GM19328 (cell line): ENCODE measurements around the gene AGBL5.

Experiments used
- ATAC-seq: cut with Tn5 transposase; IDR thresholded peaks from one replicate; pipeline ENCODE4 v1.9.1; 2021; ENCODE audit warnings: mild to moderate bottlenecking, moderate library complexity; ENCODE audit not compliant: unreplicated experiment

AGBL5 gene

GRCh38 chr2:27086724-27087593 lies 35.5 kb downstream of the AGBL5 start, which contains the start of gene KHK:
TSS of gene KHK (plus strand) at chr2:27086772. CDS start at chr2:27087260, 488 bp downstream.
- ATAC-seq, result peak; percentile 9

GRCh38 chr2:27087823-27088410 lies 36.4 kb downstream of the AGBL5 start:
- no peak for ATAC-seq

GRCh38 chr2:27088634-27089033 lies 37.2 kb downstream of the AGBL5 start:
- ATAC-seq, result no peak

- no peak for ATAC-seq
Measured at GRCh38 chr2:27089111-27089954, 37.9 kb downstream of the AGBL5 start.

GRCh38 chr2:27091746-27092695 lies 40.6 kb downstream of the AGBL5 start:
- no peak for ATAC-seq

- no peak for ATAC-seq
Measured at GRCh38 chr2:27092696-27093429, 41.4 kb downstream of the AGBL5 start.

DNA sequence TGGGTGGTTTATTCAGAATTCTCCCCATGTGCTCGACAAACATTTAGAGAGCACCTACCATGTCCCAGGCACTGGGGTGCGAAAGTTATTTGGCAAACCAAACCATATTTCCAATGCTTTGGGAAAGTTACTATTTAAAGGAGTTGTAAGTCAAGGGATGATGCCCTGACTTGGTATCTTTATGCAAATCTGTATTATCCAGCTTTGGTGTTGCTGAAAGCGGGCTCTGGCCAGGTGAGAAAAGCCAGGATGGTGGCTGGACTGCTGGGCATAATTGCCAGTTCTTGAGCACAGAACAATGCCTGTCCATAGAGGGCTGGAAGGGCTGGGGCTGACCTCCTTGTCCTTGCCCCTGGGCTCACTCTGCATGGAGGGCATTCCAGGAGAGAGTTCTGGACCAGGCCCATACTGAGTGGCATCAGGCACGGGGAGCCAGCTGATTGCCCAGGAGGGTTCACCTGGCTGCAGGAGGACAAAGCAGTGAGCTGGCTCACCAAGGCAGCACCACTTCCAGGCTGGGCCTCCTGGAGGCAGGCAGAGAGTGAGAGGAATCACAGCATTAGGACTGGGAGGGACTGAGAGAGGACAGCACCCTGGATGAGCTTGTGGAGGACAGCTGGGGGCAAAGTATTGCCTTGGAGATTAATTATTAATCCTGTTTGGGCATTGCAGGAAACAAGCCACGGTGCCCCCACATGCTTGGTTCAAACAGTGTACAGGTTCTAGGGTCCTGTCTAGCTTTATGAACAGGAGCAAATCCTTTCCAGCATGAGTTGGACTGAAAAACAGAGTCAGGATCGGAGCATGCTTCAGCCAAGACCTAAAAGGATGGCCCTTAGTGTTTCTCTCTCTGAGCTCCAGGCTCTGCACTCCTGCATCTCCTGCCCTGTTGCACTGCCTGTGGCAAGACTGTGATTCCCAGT lies 42.2 kb downstream of the AGBL5 start:
- ATAC-seq, result no peak

DNA sequence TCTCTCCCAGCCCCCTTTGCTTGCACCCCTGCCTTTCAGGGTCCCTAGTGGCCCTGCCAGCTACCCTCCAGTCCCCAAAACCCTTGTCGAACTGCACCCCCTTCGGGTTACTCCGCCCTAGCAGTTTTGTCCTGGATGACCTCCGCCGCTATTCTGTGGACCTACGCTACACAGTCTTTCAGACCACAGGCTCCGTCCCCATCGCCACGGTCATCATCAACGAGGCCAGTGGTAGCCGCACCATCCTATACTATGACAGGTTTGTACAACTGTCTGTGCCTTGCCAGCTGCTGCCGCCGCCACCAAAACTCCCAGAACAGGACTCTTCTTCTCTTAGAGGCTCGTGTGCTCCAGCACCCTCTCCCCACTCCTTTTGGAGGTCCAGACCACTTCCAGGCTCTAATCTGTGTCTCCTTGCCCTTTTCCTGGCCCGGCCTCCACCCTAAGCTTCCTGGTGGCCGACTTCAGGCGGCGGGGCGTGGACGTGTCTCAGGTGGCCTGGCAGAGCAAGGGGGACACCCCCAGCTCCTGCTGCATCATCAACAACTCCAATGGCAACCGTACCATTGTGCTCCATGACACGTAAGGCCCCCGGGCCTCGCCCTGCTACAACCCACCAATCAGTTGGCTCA lies 43.0 kb downstream of the AGBL5 start:
- no peak for ATAC-seq

- no peak for ATAC-seq
Measured at GRCh38 chr2:27095427-27095744, 43.9 kb downstream of the AGBL5 start.

DNA sequence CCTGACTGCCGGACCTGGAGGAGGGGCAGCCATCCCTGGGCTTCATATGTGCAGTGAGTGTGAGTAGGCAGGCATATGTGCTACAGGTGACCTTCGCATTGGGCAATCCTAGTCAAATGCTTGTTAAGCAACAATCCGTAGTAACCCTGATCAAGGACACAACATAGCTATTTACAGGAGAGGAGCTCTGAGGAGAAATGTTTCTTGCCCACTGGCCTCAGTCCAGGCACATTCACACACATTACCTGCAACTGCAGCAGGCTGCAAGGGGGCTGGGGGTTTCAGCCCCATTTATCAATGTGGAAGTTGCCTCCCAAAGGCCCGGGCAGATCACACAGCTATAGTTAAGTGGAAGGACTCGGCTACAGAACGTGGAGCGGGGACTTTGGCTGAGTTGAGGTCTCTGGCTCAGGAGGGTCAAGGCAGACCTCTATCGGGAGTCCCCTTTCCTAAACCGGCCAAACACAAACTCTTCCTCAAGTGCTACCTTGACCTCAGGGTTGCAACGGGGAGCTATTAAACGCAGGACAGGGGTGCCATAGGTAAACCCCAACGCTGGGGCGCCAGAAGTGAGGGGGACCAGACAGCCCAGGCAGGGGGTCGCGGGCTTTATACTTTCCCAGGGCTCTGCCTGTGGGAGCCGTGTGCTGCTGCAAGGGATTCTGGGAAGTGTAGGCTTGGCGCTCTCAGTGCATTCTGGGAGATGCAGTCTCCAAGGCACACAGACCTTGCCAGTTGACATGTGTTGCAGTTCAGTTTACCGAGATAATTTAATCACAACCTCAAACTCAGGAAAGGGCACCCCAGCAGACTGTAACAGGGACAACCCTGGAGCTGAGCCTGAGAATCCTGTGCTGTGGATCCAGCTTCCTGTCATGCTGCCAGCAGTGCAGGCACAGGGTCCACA lies 44.5 kb downstream of the AGBL5 start:
- ATAC-seq, result no peak

DNA sequence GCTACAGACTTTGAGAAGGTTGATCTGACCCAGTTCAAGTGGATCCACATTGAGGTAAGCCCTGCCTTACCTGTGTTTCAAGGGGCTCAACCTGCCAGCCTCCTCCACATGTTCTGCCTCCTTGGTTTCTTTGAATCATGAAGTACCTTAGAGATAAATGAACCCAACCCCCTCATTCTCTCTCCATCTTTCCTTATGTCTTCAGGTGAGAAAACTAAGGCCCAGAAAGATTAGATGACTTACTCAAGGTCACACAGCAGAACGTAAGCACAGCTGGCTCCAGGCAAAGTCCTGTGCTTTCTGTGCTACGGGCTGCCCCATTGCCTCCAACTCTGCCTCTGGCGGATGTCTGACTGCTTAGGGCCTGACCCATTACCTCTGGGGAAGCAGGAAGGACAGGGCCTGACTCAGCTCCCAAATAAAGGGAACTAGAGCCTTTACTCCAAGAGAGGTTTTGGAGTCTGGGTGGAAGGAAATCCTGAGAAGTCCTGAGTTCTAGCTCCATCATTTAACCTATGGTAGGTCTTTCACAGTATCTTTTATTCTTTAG lies 45.4 kb downstream of the AGBL5 start:
- no peak for ATAC-seq

- no peak for ATAC-seq
Measured at GRCh38 chr2:27097341-27097740, 45.9 kb downstream of the AGBL5 start.

GRCh38 chr2:27099334-27099955 lies 48.0 kb downstream of the AGBL5 start:
- no peak for ATAC-seq

- no peak for ATAC-seq
Measured at GRCh38 chr2:27100036-27100435, 48.6 kb downstream of the AGBL5 start.

- ATAC-seq, result no peak
Measured at GRCh38 chr2:27102329-27102728, 50.9 kb downstream of the AGBL5 start.

DNA sequence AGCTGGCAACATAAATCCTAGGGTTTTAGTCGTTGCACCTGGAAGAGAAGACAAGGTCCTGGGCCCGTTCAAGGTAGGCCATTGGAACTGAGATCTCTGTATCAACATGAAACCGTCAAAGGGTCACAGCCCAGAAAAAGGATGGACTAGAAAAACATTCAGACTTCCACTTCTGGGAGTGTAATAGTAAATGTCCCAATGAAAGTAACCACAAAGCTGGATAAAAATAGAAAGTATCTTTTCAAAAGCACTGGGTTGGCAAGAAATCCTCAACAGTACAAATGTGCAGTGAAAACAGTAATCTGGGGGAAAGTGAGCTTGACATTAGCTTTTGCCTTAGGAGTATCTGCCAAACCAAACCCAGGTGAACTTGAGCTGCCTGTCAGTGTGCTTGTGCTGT lies 54.5 kb downstream of the AGBL5 start:
- ATAC-seq, result no peak

DNA sequence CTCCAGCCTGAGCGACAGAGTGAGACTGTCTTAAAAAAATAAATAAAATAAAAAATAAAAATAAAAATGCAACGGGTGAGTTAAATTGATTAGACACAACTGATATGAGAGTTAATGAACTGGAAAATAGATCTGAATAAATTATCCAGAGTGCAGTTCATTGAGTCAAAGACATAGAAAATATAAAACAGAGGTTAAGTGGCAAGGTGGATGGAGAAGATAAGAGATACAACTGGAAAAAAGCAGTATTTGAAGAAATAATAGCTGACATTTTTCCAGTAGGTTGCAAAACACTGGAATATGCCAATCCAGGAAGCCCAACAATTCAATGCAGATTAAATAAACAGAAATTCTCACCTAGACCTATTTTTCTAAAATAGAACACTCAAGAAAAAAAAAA lies 56.8 kb downstream of the AGBL5 start:
- ATAC-seq, result no peak
